ENCODE measurements around the gene PCSK5. TPM values are rescaled to one million over a fixed set of nuclear protein-coding genes. Genes with fewer than 3 reads are reported as not detected.

PCSK5 gene
- total and polyA plus RNA-seq, 2 donors (not counting 3 experiments of a cell fraction or from before 2014, with no cell fraction given), result 2.6 to 4.8 TPM

- FAIRE-seq, result no peak
- Histone ChIP-seq H4K20me1 (replicated peaks; ENCODE audit: control insufficient read depth, extremely low read depth, insufficient read depth, low read length) (no peaks in the 10 kb centered on the region), H3K9me3 (replicated peaks; ENCODE audit: control insufficient read depth, insufficient read depth, low read length) (no peaks in the 10 kb centered on the region), H3K79me2 (ENCODE audit: control insufficient read depth, insufficient read depth, low read length) (no peaks in the 10 kb centered on the region), H3K4me1 (ENCODE audit: control insufficient read depth, extremely low read depth, insufficient read depth, low read length) (peaks cover 22% of the 10 kb centered on the region), H3K27me3 (ENCODE audit: control insufficient read depth in 2 of 2, insufficient read depth in 2 of 2, low read length in 2 of 2) (no peaks in the 10 kb centered on the region), H2AFZ (ENCODE audit: low read depth, low read length) (no peak overlapping the region), H3K9ac (replicated peaks; ENCODE audit: extremely low read depth, insufficient read depth, low read length) (no peak overlapping the region), H3K4me3 (replicated peaks in 1 of 3; ENCODE audit: insufficient read depth in 1 of 3, low read depth in 1 of 3, low read length in 3 of 3) (no peak overlapping the region), H3K27ac (ENCODE audit: insufficient read depth, low read depth, low read length) (no peak overlapping the region), H3K9me1 (replicated peaks; ENCODE audit: control insufficient read depth, extremely low read depth, insufficient read depth, low read length) (no peaks in the 10 kb centered on the region), H3K36me3 (ENCODE audit: control insufficient read depth in 2 of 2, extremely low read depth in 1 of 2, insufficient read depth in 2 of 2, low read length in 2 of 2) (no peaks in the 10 kb centered on the region), H3K4me2 (ENCODE audit: insufficient read depth, low read length) (no peak overlapping the region)
- BruUV-seq (replicated peaks), result no TSS peak
- TF ChIP-seq EZH2 (IDR thresholded peaks at IDR 0.05; ENCODE audit: borderline replicate concordance, low read depth, low read length, severe bottlenecking) (no peak), FOS (IDR thresholded peaks at IDR 0.05; ENCODE audit: borderline replicate concordance, insufficient read depth, low read length) (peak; percentile 16)
- intact Hi-C loops (cut with micrococcal nuclease) (loop anchor here (10.0 kb wide), 1 partner anchor 158 kb away; no protein-coding TSS in a partner anchor), dilution Hi-C loops (cut with MboI; ENCODE audit: extremely low pct_ligation_motif_present, low sequenced_read_pairs) (no loop called here)
- POLR2A ChIA-PET, result no interaction called here
- CTCF ChIA-PET, result interaction anchor here (1.7 kb wide), 1 partner anchor 18 kb away, joined by 5 read pairs; no protein-coding TSS in a partner anchor
- DNase-seq (ENCODE audit: low read depth, low spot score), result no peak
Observed at GRCh38 chr9:76373173-76373783, 482.8 kb downstream of the PCSK5 start.

- Histone ChIP-seq H3K9me3 (replicated peaks; ENCODE audit: control insufficient read depth, insufficient read depth, low read length) (no peaks in the 10 kb centered on the region), H3K36me3 (ENCODE audit: control insufficient read depth in 2 of 2, extremely low read depth in 1 of 2, insufficient read depth in 2 of 2, low read length in 2 of 2) (no peaks in the 10 kb centered on the region), H3K4me1 (ENCODE audit: control insufficient read depth, extremely low read depth, insufficient read depth, low read length) (peaks cover 22% of the 10 kb centered on the region), H3K4me2 (ENCODE audit: insufficient read depth, low read length) (no peak overlapping the region), H3K9ac (replicated peaks; ENCODE audit: extremely low read depth, insufficient read depth, low read length) (no peak overlapping the region), H4K20me1 (replicated peaks; ENCODE audit: control insufficient read depth, extremely low read depth, insufficient read depth, low read length) (no peaks in the 10 kb centered on the region), H3K9me1 (replicated peaks; ENCODE audit: control insufficient read depth, extremely low read depth, insufficient read depth, low read length) (no peaks in the 10 kb centered on the region), H2AFZ (ENCODE audit: low read depth, low read length) (no peak overlapping the region), H3K27ac (ENCODE audit: insufficient read depth, low read depth, low read length) (no peak overlapping the region), H3K79me2 (ENCODE audit: control insufficient read depth, insufficient read depth, low read length) (no peaks in the 10 kb centered on the region), H3K4me3 (replicated peaks in 1 of 3; ENCODE audit: insufficient read depth in 1 of 3, low read depth in 1 of 3, low read length in 3 of 3) (no peak overlapping the region), H3K27me3 (ENCODE audit: control insufficient read depth in 2 of 2, insufficient read depth in 2 of 2, low read length in 2 of 2) (no peaks in the 10 kb centered on the region)
- no peak for FAIRE-seq
- ChIA-PET CTCF (interaction anchor here (1.7 to 2.7 kb wide), 4 partner anchors 10 to 53 kb away, joined by 5 to 9 read pairs (median 5); partner anchors contain the start of gene RFK), POLR2A (no interaction called here)
- BruUV-seq (replicated peaks), result no TSS peak
- dilution Hi-C loops (cut with MboI; ENCODE audit: extremely low pct_ligation_motif_present, low sequenced_read_pairs) (no loop called here), intact Hi-C loops (cut with micrococcal nuclease) (loop anchor here (2.0 to 10.0 kb wide), 2 partner anchors 41 to 159 kb away; no protein-coding TSS in a partner anchor)
- TF ChIP-seq CTCF (IDR thresholded peaks at IDR 0.05; ENCODE audit: extremely low read depth in 1 of 2, insufficient read depth in 1 of 2, low read depth in 1 of 2, low read length in 2 of 2) (no peak), MAX (IDR thresholded peaks at IDR 0.05; ENCODE audit: insufficient read depth, insufficient read length) (no peak)
- no peak for DNase-seq (ENCODE audit: low read depth, low spot score)
Observed at GRCh38 chr9:76373784-76374474, 483.5 kb downstream of the PCSK5 start.
